ENCODE data around the gene KRTAP1-3.
A peak's percentile ranks its signal among the peaks of the same experiment; 100 is the strongest.

The KRTAP1-3 gene

GRCh38 chr17:41019415-41019814 lies 15.3 kb downstream of the KRTAP1-3 start:
- TF ChIP-seq CTCF (IDR thresholded peaks at IDR 0.05; ENCODE audit: unreplicated experiment in 3 of 3): no peak
- no peak overlapping the region for H3K27ac Mint-ChIP-seq
- no peaks in the 10 kb centered on the region for H3K4me1 Mint-ChIP-seq
- H3K9me3 Mint-ChIP-seq: peaks cover 10% of the 10 kb centered on the region
- no peaks in the 10 kb centered on the region for H3K27me3 Mint-ChIP-seq (ENCODE audit: low read depth)
- no peaks in the 10 kb centered on the region for H3K36me3 Mint-ChIP-seq (ENCODE audit: low read depth)
- no peak overlapping the region for H3K4me3 Mint-ChIP-seq

- TF ChIP-seq CTCF (IDR thresholded peaks at IDR 0.05; ENCODE audit: unreplicated experiment in 3 of 3): no peak
- Mint-ChIP-seq H3K4me3 (no peak overlapping the region), H3K27me3 (ENCODE audit: low read depth) (no peaks in the 10 kb centered on the region), H3K36me3 (ENCODE audit: low read depth) (no peaks in the 10 kb centered on the region), H3K4me1 (peaks cover 3% of the 10 kb centered on the region), H3K27ac (no peak overlapping the region), H3K9me3 (peaks cover 10% of the 10 kb centered on the region)
Observed at GRCh38 chr17:41018541-41018940, 16.1 kb downstream of the KRTAP1-3 start.

- Mint-ChIP-seq H3K4me3 (no peak overlapping the region), H3K9me3 (peaks cover 6% of the 10 kb centered on the region), H3K27ac (no peak overlapping the region), H3K36me3 (ENCODE audit: low read depth) (no peaks in the 10 kb centered on the region), H3K4me1 (peaks cover 16% of the 10 kb centered on the region), H3K27me3 (ENCODE audit: low read depth) (no peaks in the 10 kb centered on the region)
- no peak for TF ChIP-seq CTCF (IDR thresholded peaks at IDR 0.05; ENCODE audit: unreplicated experiment in 3 of 3)
Observed at GRCh38 chr17:41016578-41017215, 18.0 kb downstream of the KRTAP1-3 start.

GRCh38 chr17:41015454-41015853 lies 19.2 kb downstream of the KRTAP1-3 start:
- Mint-ChIP-seq H3K9me3 (peaks cover 2% of the 10 kb centered on the region), H3K4me1 (peaks cover 19% of the 10 kb centered on the region), H3K27ac (no peak overlapping the region), H3K27me3 (ENCODE audit: low read depth) (no peaks in the 10 kb centered on the region), H3K4me3 (no peak overlapping the region), H3K36me3 (ENCODE audit: low read depth) (no peaks in the 10 kb centered on the region)
- TF ChIP-seq CTCF (IDR thresholded peaks at IDR 0.05; ENCODE audit: unreplicated experiment in 3 of 3): no peak

GRCh38 chr17:41013606-41014005 lies 21.1 kb downstream of the KRTAP1-3 start:
- no peak for TF ChIP-seq CTCF (IDR thresholded peaks at IDR 0.05; ENCODE audit: unreplicated experiment in 3 of 3)
- H3K27ac Mint-ChIP-seq: peak overlapping the region; percentile 40 to 76 (median 44)
- peaks cover 19% of the 10 kb centered on the region for H3K4me1 Mint-ChIP-seq
- H3K36me3 Mint-ChIP-seq (ENCODE audit: low read depth): no peaks in the 10 kb centered on the region
- H3K4me3 Mint-ChIP-seq: no peak overlapping the region
- H3K9me3 Mint-ChIP-seq: peaks cover 2% of the 10 kb centered on the region
- H3K27me3 Mint-ChIP-seq (ENCODE audit: low read depth): no peaks in the 10 kb centered on the region

GRCh38 chr17:41013181-41013580 lies 21.5 kb downstream of the KRTAP1-3 start:
- Mint-ChIP-seq H3K36me3 (ENCODE audit: low read depth) (no peaks in the 10 kb centered on the region), H3K27me3 (ENCODE audit: low read depth) (no peaks in the 10 kb centered on the region)

More at GRCh38 chr17:41013181-41013580, 21.5 kb downstream of the KRTAP1-3 start:
- H3K9me3 Mint-ChIP-seq: peaks cover 2% of the 10 kb centered on the region
- no peak overlapping the region for H3K4me3 Mint-ChIP-seq
- no peak for TF ChIP-seq CTCF (IDR thresholded peaks at IDR 0.05; ENCODE audit: unreplicated experiment in 3 of 3)
- H3K4me1 Mint-ChIP-seq: peaks cover 19% of the 10 kb centered on the region
- H3K27ac Mint-ChIP-seq: peak overlapping the region; percentile 4 to 44 (median 39)
